Upper lobe of left lung (tissue), 6 donors: ENCODE data around the gene DUS1L. TPM values are rescaled to one million over a fixed set of nuclear protein-coding genes. Genes with fewer than 3 reads are reported as not detected.

Source experiments
- ATAC-seq, 2 donors: fragments of 200-7000 bp; cut with Tn5 transposase; one replicate each; pipeline ENCODE4 v1.9.1; 2022; ENCODE audit warnings: mild to moderate bottlenecking in 2 of 2, moderate library complexity in 2 of 2; ENCODE audit not compliant: low FRiP score in 2 of 2
- DNase-seq, 2 donors: peaks; one replicate each; pipeline ENCODE4 v3.0.0-alpha.2; 2019 to 2020
- H3K27ac ChIP-seq, 4 donors: fragments of 200-600 bp; sonication (generic); one replicate each; pipeline ENCODE4 v1.5.1; 2016 to 2019
- H3K27me3 ChIP-seq, 4 donors: fragments of 200-600 bp; sonication (generic); one replicate each; pipeline ENCODE4 v1.5.1; 2017 to 2019
- H3K36me3 ChIP-seq, 4 donors: fragments of 200-600 bp; sonication (generic); one replicate each; pipeline ENCODE4 v1.5.1; 2016 to 2019
- H3K4me1 ChIP-seq, 4 donors: fragments of 200-600 bp; sonication (generic); one replicate each; pipeline ENCODE4 v1.5.1; 2018 to 2019
- H3K4me3 ChIP-seq, 4 donors: fragments of 200-600 bp; sonication (generic); one replicate each; pipeline ENCODE4 v1.5.1; 2017 to 2019; ENCODE audit warnings: mild to moderate bottlenecking in 2 of 4, moderate library complexity in 1 of 4
- H3K9me3 ChIP-seq, 4 donors: fragments of 200-600 bp; sonication (generic); one replicate each; pipeline ENCODE4 v1.5.1; 2018 to 2019
- CTCF ChIP-seq, 6 experiments: fragments of 450-650 bp in 4 of 6; fragments of 200-600 bp in 2 of 6; sonication (generic) in 2 of 6; IDR thresholded peaks; one replicate each; pipeline ENCODE4 v1.5.1; 2016 to 2019; ENCODE audit warnings: antibody characterized with exemption in 6 of 6
- EP300 ChIP-seq, 4 donors: sonication (generic); formaldehyde crosslinking; IDR thresholded peaks; one replicate each; pipeline ENCODE4 v1.5.1; 2017; ENCODE audit warnings: antibody characterized with exemption in 4 of 4, control low read depth in 2 of 4
- POLR2A ChIP-seq, 4 donors: fragments of 450-650 bp; IDR thresholded peaks; one replicate each; pipeline ENCODE4 v1.5.1; 2016 to 2017; ENCODE audit warnings: antibody characterized with exemption in 4 of 4, mild to moderate bottlenecking in 2 of 4
- POLR2AphosphoS5 ChIP-seq, 2 donors: sonication (generic); formaldehyde crosslinking; IDR thresholded peaks; one replicate each; pipeline ENCODE4 v1.5.1; 2017; ENCODE audit warnings: antibody characterized with exemption in 2 of 2
- WGBS, 2 donors: methylation state at CpG; one replicate each; pipeline ENCODE4 v1.1.5; 2017 to 2018; 5-methylcytosine and 5-hydroxymethylcytosine counted together
- total RNA-seq, 6 donors: library from RNA; depleted of rRNA in 4 of 6; stranded (reverse); fragments of >200 nt in 4 of 6; gene quantifications; one replicate each; pipeline versions ENCODE4 v1.1.0 to v1.2.1, GENCODE V29; 2016 to 2021
- donor health status: DM: no; HTN: no; CAD: no; lungs with moderate emphysema.
- donor health status: DM: no; HTN: yes; CAD: no; lungs with severe emphysema.

The DUS1L gene
- total RNA-seq, 6 donors from 2014 or later, result 53.5 to 183 (median 106) TPM

GRCh38 chr17:82030470-82031302, 34.9 kb downstream of the DUS1L start:
- Histone ChIP-seq H3K36me3 (peaks cover 0 to 9% (median 4%) of the 10 kb centered on the region in 4 donors), H3K4me1 (peaks cover 18 to 28% (median 23%) of the 10 kb centered on the region in 4 donors), H3K4me3 (peak overlapping the region; percentile 41 to 61 (median 57)), H3K27me3 (peaks cover 0 to 5% (median 1%) of the 10 kb centered on the region in 4 donors), H3K27ac (peak overlapping the region in 3 of 4 donors; percentile 19 to 74 (median 68)), H3K9me3 (no peaks in the 10 kb centered on the region)
- 0 to 3% methylated on average over 42 to 58 of the region's 94 CpGs for WGBS, 2 donors
- DNase-seq (peak; percentile 89 to 96), ATAC-seq (peak; percentile 89 to 94)
- TF ChIP-seq POLR2A (IDR thresholded peaks at IDR 0.05), result peak in 1 of 4 donors; percentile 28
- peak; percentile 87 to 99 (median 98) for TF ChIP-seq CTCF (IDR thresholded peaks at IDR 0.05)
- TF ChIP-seq POLR2AphosphoS5 (IDR thresholded peaks at IDR 0.05), result no peak
- TF ChIP-seq EP300 (IDR thresholded peaks at IDR 0.05), result no peak

- 57 to 68% methylated on average over 10 to 26 of the region's 31 CpGs for WGBS, 2 donors
- peaks cover 18 to 26% (median 21%) of the 10 kb centered on the region in 4 donors for H3K4me1 ChIP-seq
- TF ChIP-seq EP300 (IDR thresholded peaks at IDR 0.05) (no peak), POLR2AphosphoS5 (IDR thresholded peaks at IDR 0.05) (no peak), POLR2A (IDR thresholded peaks at IDR 0.05) (no peak), CTCF (IDR thresholded peaks at IDR 0.05) (no peak)
- ATAC-seq, result no peak
- H3K9me3 ChIP-seq, result no peaks in the 10 kb centered on the region
- peaks cover 0 to 9% (median under 1%) of the 10 kb centered on the region in 4 donors for H3K36me3 ChIP-seq
- H3K4me3 ChIP-seq, result peak overlapping the region in 3 of 4 donors; percentile 54 to 61 (median 60)
- H3K27ac ChIP-seq, result peak overlapping the region in 2 of 4 donors; percentile 20 to 68
- DNase-seq, result peak in 1 of 2 donors; percentile 83
- H3K27me3 ChIP-seq, result peaks cover 0 to 5% (median 1%) of the 10 kb centered on the region in 4 donors
These were observed 35.6 kb downstream of the DUS1L start for GRCh38 chr17:82029990-82030469.

GRCh38 chr17:82029391-82029790, 36.2 kb downstream of the DUS1L start:
- H3K36me3 ChIP-seq, result peaks cover 0 to 9% (median 0%) of the 10 kb centered on the region in 4 donors
- H3K4me3 ChIP-seq, result no peak overlapping the region
- ATAC-seq (no peak), DNase-seq (peak in 1 of 2 donors; percentile 73)
- no peaks in the 10 kb centered on the region for H3K9me3 ChIP-seq
- H3K27ac ChIP-seq, result no peak overlapping the region
- H3K27me3 ChIP-seq, result peaks cover 0 to 5% (median 1%) of the 10 kb centered on the region in 4 donors
- no peak for TF ChIP-seq EP300 (IDR thresholded peaks at IDR 0.05)
- no peak for TF ChIP-seq POLR2A (IDR thresholded peaks at IDR 0.05)
- TF ChIP-seq CTCF (IDR thresholded peaks at IDR 0.05), result no peak
- no peak for TF ChIP-seq POLR2AphosphoS5 (IDR thresholded peaks at IDR 0.05)
- 93 to 95% methylated on average over 16 of the region's 16 CpGs for WGBS, 2 donors
- peaks cover 18 to 31% (median 23%) of the 10 kb centered on the region in 4 donors for H3K4me1 ChIP-seq

- TF ChIP-seq POLR2AphosphoS5 (IDR thresholded peaks at IDR 0.05), result no peak
- TF ChIP-seq CTCF (IDR thresholded peaks at IDR 0.05), result no peak
- no peak for TF ChIP-seq POLR2A (IDR thresholded peaks at IDR 0.05)
- TF ChIP-seq EP300 (IDR thresholded peaks at IDR 0.05), result no peak
- H3K9me3 ChIP-seq, result no peaks in the 10 kb centered on the region
These were observed 36.6 kb downstream of the DUS1L start for GRCh38 chr17:82028966-82029365.

More at GRCh38 chr17:82028966-82029365, 36.6 kb downstream of the DUS1L start:
- Histone ChIP-seq H3K27me3 (peaks cover 0 to 5% (median 1%) of the 10 kb centered on the region in 4 donors), H3K36me3 (peaks cover 0 to 9% (median 0%) of the 10 kb centered on the region in 4 donors), H3K4me3 (no peak overlapping the region), H3K27ac (no peak overlapping the region), H3K4me1 (peaks cover 21 to 35% (median 26%) of the 10 kb centered on the region in 4 donors)
- DNase-seq, result peak in 1 of 2 donors; percentile 75
- WGBS, 2 donors, result 97% methylated on average over 9 of the region's 9 CpGs; no CpG with 5 or more reads in 1 of the 2 donors
- no peak for ATAC-seq
